ENCODE measurements around the gene C2CD2L. TPM values are rescaled to one million over a fixed set of nuclear protein-coding genes. Genes with fewer than 3 reads are reported as not detected.
A peak's percentile ranks its signal among the peaks of the same experiment; 100 is the strongest.

C2CD2L gene
- total and polyA plus RNA-seq, 2 of the 13 experiments (the other 11 are each of a cell fraction or from before 2014, with no cell fraction given), result 3.7 to 5.5 TPM

- TF ChIP-seq TERF1 (CRISPR knock-in tag; IDR thresholded peaks at IDR 0.05), result peak; percentile 69; the same call in 1 of the 2 replicates
- TF ChIP-seq ZMAT5 (CRISPR knock-in tag; IDR thresholded peaks at IDR 0.05; ENCODE audit: borderline replicate concordance, low read depth), result no peak
- TF ChIP-seq ZNF234 (CRISPR knock-in tag; conservative IDR thresholded peaks at IDR 0.05), result peak; percentile 80; the same call in 1 of the 2 replicates
- peak; percentile 46; the same call in 1 of the 2 replicates for TF ChIP-seq ZNF280D (CRISPR knock-in tag; IDR thresholded peaks at IDR 0.05)
- TF ChIP-seq USF2 (IDR thresholded peaks at IDR 0.05; ENCODE audit: low read depth, low read length), result no peak
- TF ChIP-seq USF2 (CRISPR knock-in tag; IDR thresholded peaks at IDR 0.05; ENCODE audit: borderline replicate concordance), result no peak
- TF ChIP-seq ZBTB26 (CRISPR knock-in tag; IDR thresholded peaks at IDR 0.05; ENCODE audit: borderline replicate concordance), result peak; percentile 49; the same call in 1 of the 2 replicates
- peak; percentile 75 for TF ChIP-seq NCOA1 (CRISPR knock-in tag; IDR thresholded peaks at IDR 0.05)
- no peak for TF ChIP-seq ZNF546 (CRISPR knock-in tag; conservative IDR thresholded peaks at IDR 0.05)
- TF ChIP-seq DNMT3B (CRISPR knock-in tag; conservative IDR thresholded peaks at IDR 0.05), result 0 out of 2 replicates have a peak, but pooled peaks have one; percentile 68
- TF ChIP-seq TBX3 (IDR thresholded peaks at IDR 0.05; ENCODE audit: borderline replicate concordance), result 0 out of 2 replicates have a peak, but pooled peaks have one; percentile 47
- no peak; the same call in 1 of the 2 replicates for TF ChIP-seq MLX (CRISPR knock-in tag; IDR thresholded peaks at IDR 0.05)
- peak; percentile 92; the same call in 1 of the 2 replicates for TF ChIP-seq SNAPC5 (CRISPR knock-in tag; IDR thresholded peaks at IDR 0.05; ENCODE audit: borderline replicate concordance)
- peak; percentile 100 for TF ChIP-seq RBFOX2 (IDR thresholded peaks at IDR 0.05; ENCODE audit: low read depth, low read length)
- 0 out of 2 replicates have a peak, but pooled peaks have one; percentile 34 for TF ChIP-seq ZNF296 (CRISPR knock-in tag; conservative IDR thresholded peaks at IDR 0.05)
- TF ChIP-seq HES4 (CRISPR knock-in tag; IDR thresholded peaks at IDR 0.05; ENCODE audit: borderline replicate concordance), result peak; percentile 95; the same call in 1 of the 2 replicates
- peak; percentile 93; the same call in 1 of the 2 replicates for TF ChIP-seq ZNF354B (CRISPR knock-in tag; IDR thresholded peaks at IDR 0.05)
- TF ChIP-seq KAT7 (CRISPR knock-in tag; IDR thresholded peaks at IDR 0.05; ENCODE audit: borderline replicate concordance), result peak; percentile 21; the same call in 1 of the 2 replicates
- TF ChIP-seq RAD51 (IDR thresholded peaks at IDR 0.05; ENCODE audit: borderline replicate concordance), result no peak
Observed at GRCh38 chr11:119095066-119095880, 11.9 kb upstream of the C2CD2L start (continued).

Measured in HepG2 (cell line).